ENCODE results near the gene TBC1D5. TPM values are rescaled to one million over a fixed set of nuclear protein-coding genes. Genes with fewer than 3 reads are reported as not detected.

The TBC1D5 gene
- total RNA-seq, 4 donors from 2014 or later: 21.3 to 86.4 (median 48.1) TPM

- in situ Hi-C loops (cut with MboI; ENCODE audit: low pct_ligation_motif_present in 1 of 4, low pct_unique_long_range_greater_than_20kb in 1 of 4, low sequenced_read_pairs in 3 of 4) (no loop called here), intact Hi-C loops (cut with DNase I; ENCODE audit: low total_unique reads) (no loop called here)
- no peak for TF ChIP-seq CTCF (IDR thresholded peaks at IDR 0.05)
- DNase-seq: no peak
- Histone ChIP-seq H3K4me1 (no peaks in the 10 kb centered on the region), H3K4me3 (no peak overlapping the region), H3K36me3 (no peaks in the 10 kb centered on the region), H3K27ac (no peak overlapping the region), H3K9me3 (no peaks in the 10 kb centered on the region), H3K27me3 (no peaks in the 10 kb centered on the region)
These were observed 422.2 kb downstream of the TBC1D5 start for GRCh38 chr3:17320266-17320665.

- DNase-seq: no peak
- intact Hi-C loops (cut with DNase I; ENCODE audit: low total_unique reads): loop anchor here (1.0 to 10.0 kb wide), 2 partner anchors 35 to 1319 kb away; no protein-coding TSS in a partner anchor
- H3K27ac ChIP-seq: no peak overlapping the region
- H3K36me3 ChIP-seq: no peaks in the 10 kb centered on the region
- H3K4me3 ChIP-seq: no peak overlapping the region
- H3K9me3 ChIP-seq: no peaks in the 10 kb centered on the region
- 74 to 81% methylated on average over 3 of the region's 3 CpGs for WGBS, 2 donors (ENCODE audit: low coverage in 1 of 2)
- TF ChIP-seq EP300 (IDR thresholded peaks at IDR 0.05; ENCODE audit: low read depth) (no peak), POLR2A (IDR thresholded peaks at IDR 0.05) (no peak), POLR2AphosphoS5 (IDR thresholded peaks at IDR 0.05) (no peak), CTCF (IDR thresholded peaks at IDR 0.05) (no peak)
- no peaks in the 10 kb centered on the region for H3K27me3 ChIP-seq
- no peaks in the 10 kb centered on the region for H3K4me1 ChIP-seq
- in situ Hi-C loops (cut with MboI; ENCODE audit: low pct_ligation_motif_present in 1 of 4, low pct_unique_long_range_greater_than_20kb in 1 of 4, low sequenced_read_pairs in 3 of 4): no loop called here
These were observed 426.5 kb downstream of the TBC1D5 start for GRCh38 chr3:17315897-17316296.

GRCh38 chr3:17314171-17314570 is 428.3 kb downstream of the TBC1D5 start:
- in situ Hi-C loops (cut with MboI; ENCODE audit: low pct_ligation_motif_present in 1 of 4, low pct_unique_long_range_greater_than_20kb in 1 of 4, low sequenced_read_pairs in 3 of 4): no loop called here

DNA sequence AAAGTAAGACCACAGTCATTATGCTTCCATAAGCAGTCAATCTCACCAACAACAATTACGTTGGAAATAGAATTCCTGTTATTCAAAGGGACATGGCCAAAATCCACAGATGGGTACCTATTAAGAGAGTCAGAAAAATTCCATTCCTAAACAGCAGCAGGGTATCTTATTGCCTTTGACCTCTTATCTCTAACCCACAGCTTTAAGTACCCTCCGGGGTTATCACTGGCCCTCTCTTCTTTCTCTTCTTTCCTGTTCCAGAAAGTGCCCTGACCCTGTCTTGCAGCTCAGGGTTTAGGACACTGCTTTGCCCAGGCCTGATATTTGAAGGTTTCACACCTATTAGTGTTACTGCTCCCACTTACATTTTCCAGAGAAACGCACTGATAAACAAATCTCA is 428.7 kb downstream of the TBC1D5 start:
- Histone ChIP-seq H3K4me3 (no peak overlapping the region), H3K27me3 (no peaks in the 10 kb centered on the region), H3K27ac (no peak overlapping the region), H3K9me3 (no peaks in the 10 kb centered on the region), H3K4me1 (no peaks in the 10 kb centered on the region), H3K36me3 (no peaks in the 10 kb centered on the region)
- no peak for DNase-seq
- TF ChIP-seq POLR2A (IDR thresholded peaks at IDR 0.05) (no peak), EP300 (IDR thresholded peaks at IDR 0.05; ENCODE audit: low read depth) (no peak), CTCF (IDR thresholded peaks at IDR 0.05) (no peak), POLR2AphosphoS5 (IDR thresholded peaks at IDR 0.05) (no peak)
- intact Hi-C loops (cut with DNase I; ENCODE audit: low total_unique reads) (loop anchor here (10.0 kb wide), 1 partner anchor 1321 kb away; no protein-coding TSS in a partner anchor), in situ Hi-C loops (cut with MboI; ENCODE audit: low pct_ligation_motif_present in 1 of 4, low pct_unique_long_range_greater_than_20kb in 1 of 4, low sequenced_read_pairs in 3 of 4) (no loop called here)
- 79 to 86% methylated on average over 2 to 3 of the region's 3 CpGs for WGBS, 2 donors (ENCODE audit: low coverage in 1 of 2)

More at GRCh38 chr3:17314171-17314570, 428.3 kb downstream of the TBC1D5 start:
- H3K4me1 ChIP-seq: no peaks in the 10 kb centered on the region
- no peak for DNase-seq
- TF ChIP-seq EP300 (IDR thresholded peaks at IDR 0.05; ENCODE audit: low read depth): no peak
- H3K27ac ChIP-seq: no peak overlapping the region
- intact Hi-C loops (cut with DNase I; ENCODE audit: low total_unique reads): loop anchor here (10.0 kb wide), 1 partner anchor 1321 kb away; no protein-coding TSS in a partner anchor
- H3K27me3 ChIP-seq: no peaks in the 10 kb centered on the region
- H3K36me3 ChIP-seq: no peaks in the 10 kb centered on the region
- no peaks in the 10 kb centered on the region for H3K9me3 ChIP-seq
- no peak overlapping the region for H3K4me3 ChIP-seq

GRCh38 chr3:17310983-17311382 is 431.4 kb downstream of the TBC1D5 start:
- intact Hi-C loops (cut with DNase I; ENCODE audit: low total_unique reads): loop anchor here (10.0 kb wide), 1 partner anchor 1324 kb away; no protein-coding TSS in a partner anchor
- H3K4me1 ChIP-seq: no peaks in the 10 kb centered on the region
- in situ Hi-C loops (cut with MboI; ENCODE audit: low pct_ligation_motif_present in 1 of 4, low pct_unique_long_range_greater_than_20kb in 1 of 4, low sequenced_read_pairs in 3 of 4): no loop called here
- no peak overlapping the region for H3K4me3 ChIP-seq
- no peak overlapping the region for H3K27ac ChIP-seq
- TF ChIP-seq EP300 (IDR thresholded peaks at IDR 0.05; ENCODE audit: low read depth) (no peak), POLR2A (IDR thresholded peaks at IDR 0.05) (no peak), CTCF (IDR thresholded peaks at IDR 0.05) (no peak), POLR2AphosphoS5 (IDR thresholded peaks at IDR 0.05) (no peak)
- H3K27me3 ChIP-seq: no peaks in the 10 kb centered on the region
- DNase-seq: no peak
- no peaks in the 10 kb centered on the region for H3K36me3 ChIP-seq
- no peaks in the 10 kb centered on the region for H3K9me3 ChIP-seq
